ENCODE results near the gene MAN1C1.

The MAN1C1 gene

GRCh38 chr1:25616095-25616986, at the start of gene MAN1C1:
Gene MAN1C1 (plus strand): TSS chr1:25616791. CDS start chr1:25617798, 1,007 bp downstream.
- peak; percentile 65 for DNase-seq (ENCODE audit: low read depth)

GRCh38 chr1:25567710-25568089, 48.9 kb upstream of the MAN1C1 start:
- DNase-seq (ENCODE audit: low read depth): no peak

- DNase-seq (ENCODE audit: low read depth): no peak
These were observed 48.3 kb upstream of the MAN1C1 start for GRCh38 chr1:25568090-25568833.

- DNase-seq (ENCODE audit: low read depth): no peak
These were observed 47.6 kb upstream of the MAN1C1 start for GRCh38 chr1:25568834-25569596.

GRCh38 chr1:25569597-25570396, 46.8 kb upstream of the MAN1C1 start:
- DNase-seq (ENCODE audit: low read depth): no peak

- no peak for DNase-seq (ENCODE audit: low read depth)
These were observed 45.6 kb upstream of the MAN1C1 start for GRCh38 chr1:25570798-25571521.

GRCh38 chr1:25571522-25571970, 45.0 kb upstream of the MAN1C1 start:
- no peak for DNase-seq (ENCODE audit: low read depth)

- DNase-seq (ENCODE audit: low read depth): no peak
These were observed 44.5 kb upstream of the MAN1C1 start for GRCh38 chr1:25572107-25572506.

- DNase-seq (ENCODE audit: low read depth): no peak
These were observed 43.6 kb upstream of the MAN1C1 start for GRCh38 chr1:25572708-25573590.

- no peak for DNase-seq (ENCODE audit: low read depth)
These were observed 43.0 kb upstream of the MAN1C1 start for GRCh38 chr1:25573591-25573930.

GRCh38 chr1:25573961-25574360, 42.6 kb upstream of the MAN1C1 start:
- no peak for DNase-seq (ENCODE audit: low read depth)

GRCh38 chr1:25575191-25575590, 41.4 kb upstream of the MAN1C1 start:
- DNase-seq (ENCODE audit: low read depth): no peak

- DNase-seq (ENCODE audit: low read depth): no peak
These were observed 40.0 kb upstream of the MAN1C1 start for GRCh38 chr1:25576459-25577133.

GRCh38 chr1:25577134-25577920, 39.3 kb upstream of the MAN1C1 start:
- DNase-seq (ENCODE audit: low read depth): no peak

GRCh38 chr1:25579292-25580252, 37.0 kb upstream of the MAN1C1 start:
- no peak for DNase-seq (ENCODE audit: low read depth)

GRCh38 chr1:25580927-25581326, 35.7 kb upstream of the MAN1C1 start:
- no peak for DNase-seq (ENCODE audit: low read depth)

- DNase-seq (ENCODE audit: low read depth): no peak
These were observed 34.8 kb upstream of the MAN1C1 start for GRCh38 chr1:25581764-25582163.
